Thyroid gland (tissue), 4 donors: ENCODE data around the gene TGM3.

Source experiments
- CTCF ChIP-seq, 6 experiments: fragments of 200-600 bp in 3 of 6; fragments of 450-650 bp in 3 of 6; sonication (generic) in 3 of 6; IDR thresholded peaks; one replicate each; pipeline ENCODE4 v1.5.1; 2016 to 2019; ENCODE audit warnings: antibody characterized with exemption in 6 of 6, mild to moderate bottlenecking in 2 of 6, inconsistent platforms in 1 of 6, moderate library complexity in 1 of 6
- POLR2A ChIP-seq, 2 donors: fragments of 450-650 bp; IDR thresholded peaks; one replicate each; pipeline ENCODE4 v1.6.1; 2017; ENCODE audit warnings: antibody characterized with exemption in 2 of 2, mild to moderate bottlenecking in 2 of 2, moderate library complexity in 1 of 2

GRCh38 chr20:2252419-2252997 lies 43.3 kb upstream of the TGM3 start:
- TF ChIP-seq CTCF (IDR thresholded peaks at IDR 0.05), result no peak
- TF ChIP-seq POLR2A (IDR thresholded peaks at IDR 0.05), result no peak
